ENCODE measurements around the gene KCNG2. TPM values are rescaled to one million over a fixed set of nuclear protein-coding genes. Genes with fewer than 3 reads are reported as not detected.

KCNG2 gene
- total RNA-seq, 4 donors from 2014 or later = 0.41 to 6.7 TPM; not detected in 2

DNA sequence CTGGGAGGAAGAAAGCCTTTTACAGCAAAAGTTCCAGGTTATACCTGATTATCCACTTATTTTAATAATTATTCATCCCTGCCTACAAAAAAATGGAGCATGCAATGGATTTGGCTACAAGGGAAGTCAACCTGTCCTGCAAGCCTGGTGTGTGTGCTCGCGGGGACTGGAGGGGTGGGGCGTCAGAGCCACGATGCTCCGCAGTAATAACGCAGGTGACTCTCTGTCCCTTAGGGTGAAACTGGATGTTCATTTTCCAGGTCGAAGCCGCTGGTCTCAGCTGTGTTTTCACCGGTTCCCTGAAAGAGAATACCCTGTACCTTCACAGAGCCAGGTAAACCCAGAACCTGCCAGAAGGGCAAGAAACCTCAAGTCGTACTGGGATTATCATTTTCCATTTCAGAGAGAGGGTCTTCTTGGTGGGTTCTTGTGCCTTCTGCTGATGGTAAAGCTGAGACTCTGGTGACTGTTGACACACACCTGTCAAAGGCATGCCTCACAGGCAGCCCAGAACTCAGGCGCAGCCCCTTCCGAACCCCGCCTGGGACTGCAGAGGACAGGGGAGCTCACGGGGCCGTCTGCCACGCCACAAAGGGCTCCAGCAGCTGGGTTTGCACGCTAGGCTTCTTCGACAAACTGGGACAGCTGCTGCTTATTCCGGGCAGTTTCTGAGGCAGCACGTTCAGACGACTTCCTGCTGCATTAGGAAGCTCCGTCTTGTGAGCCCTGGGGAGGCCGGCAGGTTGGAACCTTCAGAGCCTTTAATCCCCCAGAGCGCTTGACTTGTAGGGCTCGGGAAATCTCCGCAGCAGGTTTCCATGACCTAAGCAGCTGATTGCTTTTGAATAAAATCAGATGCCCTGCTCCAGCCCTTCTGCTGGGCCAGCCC is 58.6 kb downstream of the KCNG2 start:
- Histone ChIP-seq H3K9me3 (no peaks in the 10 kb centered on the region), H3K27ac (no peak overlapping the region), H3K27me3 (peaks cover 9% of the 10 kb centered on the region), H3K4me1 (no peaks in the 10 kb centered on the region), H3K4me3 (no peak overlapping the region), H3K36me3 (no peaks in the 10 kb centered on the region)
- 38 to 63% methylated on average over 6 to 26 of the region's 26 CpGs for WGBS, 2 donors (ENCODE audit: low coverage in 1 of 2)
- intact Hi-C loops (cut with DNase I; ENCODE audit: low total_unique reads) = no loop called here
- in situ Hi-C loops (cut with MboI; ENCODE audit: low pct_ligation_motif_present in 1 of 4, low pct_unique_long_range_greater_than_20kb in 1 of 4, low sequenced_read_pairs in 3 of 4) = no loop called here
- no peak for DNase-seq
- no peak for TF ChIP-seq POLR2A (IDR thresholded peaks at IDR 0.05)
- TF ChIP-seq EP300 (IDR thresholded peaks at IDR 0.05; ENCODE audit: low read depth) = no peak
- TF ChIP-seq, protein P1, sequence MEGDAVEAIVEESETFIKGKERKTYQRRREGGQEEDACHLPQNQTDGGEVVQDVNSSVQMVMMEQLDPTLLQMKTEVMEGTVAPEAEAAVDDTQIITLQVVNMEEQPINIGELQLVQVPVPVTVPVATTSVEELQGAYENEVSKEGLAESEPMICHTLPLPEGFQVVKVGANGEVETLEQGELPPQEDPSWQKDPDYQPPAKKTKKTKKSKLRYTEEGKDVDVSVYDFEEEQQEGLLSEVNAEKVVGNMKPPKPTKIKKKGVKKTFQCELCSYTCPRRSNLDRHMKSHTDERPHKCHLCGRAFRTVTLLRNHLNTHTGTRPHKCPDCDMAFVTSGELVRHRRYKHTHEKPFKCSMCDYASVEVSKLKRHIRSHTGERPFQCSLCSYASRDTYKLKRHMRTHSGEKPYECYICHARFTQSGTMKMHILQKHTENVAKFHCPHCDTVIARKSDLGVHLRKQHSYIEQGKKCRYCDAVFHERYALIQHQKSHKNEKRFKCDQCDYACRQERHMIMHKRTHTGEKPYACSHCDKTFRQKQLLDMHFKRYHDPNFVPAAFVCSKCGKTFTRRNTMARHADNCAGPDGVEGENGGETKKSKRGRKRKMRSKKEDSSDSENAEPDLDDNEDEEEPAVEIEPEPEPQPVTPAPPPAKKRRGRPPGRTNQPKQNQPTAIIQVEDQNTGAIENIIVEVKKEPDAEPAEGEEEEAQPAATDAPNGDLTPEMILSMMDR (IDR thresholded peaks at IDR 0.05) = no peak
- no peak for TF ChIP-seq POLR2AphosphoS5 (IDR thresholded peaks at IDR 0.05)

DNA sequence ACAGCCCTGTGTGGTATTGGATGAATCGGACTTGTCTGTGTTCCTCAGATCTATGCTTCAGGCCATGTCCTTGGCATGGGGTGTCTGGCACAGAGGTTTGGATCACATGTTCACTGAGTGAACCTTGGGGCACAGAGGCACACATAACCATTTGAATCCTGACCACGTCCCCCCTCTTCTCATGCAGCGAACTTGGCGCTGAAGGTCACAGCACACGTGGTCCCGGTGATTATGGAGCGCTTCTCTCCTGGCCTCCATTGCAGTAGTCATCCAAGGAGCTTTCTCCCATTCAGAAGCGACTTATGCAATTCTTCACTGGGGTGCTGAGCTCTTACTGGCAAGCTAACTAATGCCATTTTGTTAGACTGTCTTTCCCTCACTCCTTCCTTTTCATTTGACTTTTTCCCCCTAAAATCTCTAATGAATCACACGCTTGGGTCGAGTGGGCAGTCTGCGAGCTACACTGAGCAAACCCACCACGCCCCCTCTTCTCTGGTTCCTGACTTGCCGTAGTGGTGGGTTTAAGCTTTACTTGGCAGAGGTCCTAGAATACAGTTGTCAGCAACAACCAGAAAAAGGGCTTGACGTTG is 59.4 kb downstream of the KCNG2 start:
- DNase-seq = no peak
- H3K27ac ChIP-seq = no peak overlapping the region
- 44% methylated on average over 13 of the region's 14 CpGs; no CpG with 5 or more reads in 1 of the 2 donors for WGBS, 2 donors (ENCODE audit: low coverage in 1 of 2)
- H3K4me3 ChIP-seq = no peak overlapping the region
- H3K4me1 ChIP-seq = no peaks in the 10 kb centered on the region
- peaks cover 9% of the 10 kb centered on the region for H3K27me3 ChIP-seq
- no peak for TF ChIP-seq POLR2A (IDR thresholded peaks at IDR 0.05)
- no peak for TF ChIP-seq POLR2AphosphoS5 (IDR thresholded peaks at IDR 0.05)
- no peak for TF ChIP-seq EP300 (IDR thresholded peaks at IDR 0.05; ENCODE audit: low read depth)
- TF ChIP-seq, protein P1 (IDR thresholded peaks at IDR 0.05) = no peak
- no peaks in the 10 kb centered on the region for H3K9me3 ChIP-seq
- intact Hi-C loops (cut with DNase I; ENCODE audit: low total_unique reads) (no loop called here), in situ Hi-C loops (cut with MboI; ENCODE audit: low pct_ligation_motif_present in 1 of 4, low pct_unique_long_range_greater_than_20kb in 1 of 4, low sequenced_read_pairs in 3 of 4) (no loop called here)
- no peaks in the 10 kb centered on the region for H3K36me3 ChIP-seq

DNA sequence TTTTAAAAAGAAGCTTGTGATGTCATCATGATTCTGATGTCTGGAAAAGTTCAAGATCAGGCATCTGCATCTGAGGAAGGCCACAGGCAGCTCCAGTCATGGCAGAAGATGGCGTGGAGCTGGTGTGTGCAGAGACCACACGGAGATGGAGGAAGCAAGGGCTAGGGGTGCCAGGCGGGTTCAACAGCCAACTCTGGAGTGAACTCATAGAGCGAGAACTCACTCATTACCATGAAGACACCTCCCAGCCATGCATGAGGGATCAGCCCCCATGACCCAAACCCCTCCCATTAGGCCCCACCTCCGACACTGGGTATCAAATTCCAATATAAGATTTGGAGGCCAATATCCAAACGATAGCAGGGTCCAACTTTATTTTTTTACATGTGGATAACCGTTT is 61.6 kb downstream of the KCNG2 start:
- intact Hi-C loops (cut with DNase I; ENCODE audit: low total_unique reads) (no loop called here), in situ Hi-C loops (cut with MboI; ENCODE audit: low pct_ligation_motif_present in 1 of 4, low pct_unique_long_range_greater_than_20kb in 1 of 4, low sequenced_read_pairs in 3 of 4) (no loop called here)
- TF ChIP-seq POLR2A (IDR thresholded peaks at IDR 0.05) (no peak), EP300 (IDR thresholded peaks at IDR 0.05; ENCODE audit: low read depth) (no peak), POLR2AphosphoS5 (IDR thresholded peaks at IDR 0.05) (no peak)
- TF ChIP-seq, protein P1 (IDR thresholded peaks at IDR 0.05) = no peak
- Histone ChIP-seq H3K27me3 (peaks cover 9% of the 10 kb centered on the region), H3K4me3 (no peak overlapping the region), H3K4me1 (no peaks in the 10 kb centered on the region), H3K36me3 (no peaks in the 10 kb centered on the region), H3K27ac (no peak overlapping the region), H3K9me3 (no peaks in the 10 kb centered on the region)
- DNase-seq = no peak
- WGBS, 2 donors (ENCODE audit: low coverage in 1 of 2) = 78 to 80% methylated on average over 1 to 7 of the region's 7 CpGs

DNA sequence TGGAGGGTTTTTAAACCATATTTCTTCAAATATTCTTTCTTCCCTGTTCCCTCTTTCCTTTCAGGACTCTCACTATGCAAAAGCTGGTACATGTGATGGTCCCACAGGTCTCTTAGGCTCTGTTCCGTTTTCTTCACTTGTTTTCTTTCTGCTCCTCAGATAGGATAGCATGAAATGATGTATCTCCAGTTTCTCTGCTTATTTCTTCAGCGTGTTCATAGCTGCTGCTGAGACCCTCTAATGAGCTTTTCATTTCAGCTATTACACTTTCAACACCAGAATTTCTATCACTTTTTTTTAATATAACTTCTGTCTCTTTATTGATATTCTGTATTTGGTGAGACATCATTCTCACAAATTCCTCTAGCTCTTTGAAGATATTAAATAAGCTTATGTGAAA is 63.9 kb downstream of the KCNG2 start:
- no peak overlapping the region for H3K27ac ChIP-seq
- intact Hi-C loops (cut with DNase I; ENCODE audit: low total_unique reads) = no loop called here
- H3K36me3 ChIP-seq = no peaks in the 10 kb centered on the region
- no peaks in the 10 kb centered on the region for H3K27me3 ChIP-seq
- WGBS, 2 donors (ENCODE audit: low coverage in 1 of 2) = 79 to 81% methylated on average over 2 of the region's 2 CpGs
- H3K4me1 ChIP-seq = no peaks in the 10 kb centered on the region
- in situ Hi-C loops (cut with MboI; ENCODE audit: low pct_ligation_motif_present in 1 of 4, low pct_unique_long_range_greater_than_20kb in 1 of 4, low sequenced_read_pairs in 3 of 4) = no loop called here
- DNase-seq = no peak
- no peak overlapping the region for H3K4me3 ChIP-seq
- TF ChIP-seq, protein P1 (IDR thresholded peaks at IDR 0.05) = no peak
- no peak for TF ChIP-seq POLR2AphosphoS5 (IDR thresholded peaks at IDR 0.05)
- TF ChIP-seq POLR2A (IDR thresholded peaks at IDR 0.05) = no peak
- TF ChIP-seq EP300 (IDR thresholded peaks at IDR 0.05; ENCODE audit: low read depth) = no peak
- H3K9me3 ChIP-seq = no peaks in the 10 kb centered on the region

Data from transverse colon (tissue), 4 donors.